ENCODE results near the gene EIPR1.

GRCh38 chr2:3379339-3379646 lies 1.7 kb upstream of the EIPR1 start:
- TF ChIP-seq, protein P1, sequence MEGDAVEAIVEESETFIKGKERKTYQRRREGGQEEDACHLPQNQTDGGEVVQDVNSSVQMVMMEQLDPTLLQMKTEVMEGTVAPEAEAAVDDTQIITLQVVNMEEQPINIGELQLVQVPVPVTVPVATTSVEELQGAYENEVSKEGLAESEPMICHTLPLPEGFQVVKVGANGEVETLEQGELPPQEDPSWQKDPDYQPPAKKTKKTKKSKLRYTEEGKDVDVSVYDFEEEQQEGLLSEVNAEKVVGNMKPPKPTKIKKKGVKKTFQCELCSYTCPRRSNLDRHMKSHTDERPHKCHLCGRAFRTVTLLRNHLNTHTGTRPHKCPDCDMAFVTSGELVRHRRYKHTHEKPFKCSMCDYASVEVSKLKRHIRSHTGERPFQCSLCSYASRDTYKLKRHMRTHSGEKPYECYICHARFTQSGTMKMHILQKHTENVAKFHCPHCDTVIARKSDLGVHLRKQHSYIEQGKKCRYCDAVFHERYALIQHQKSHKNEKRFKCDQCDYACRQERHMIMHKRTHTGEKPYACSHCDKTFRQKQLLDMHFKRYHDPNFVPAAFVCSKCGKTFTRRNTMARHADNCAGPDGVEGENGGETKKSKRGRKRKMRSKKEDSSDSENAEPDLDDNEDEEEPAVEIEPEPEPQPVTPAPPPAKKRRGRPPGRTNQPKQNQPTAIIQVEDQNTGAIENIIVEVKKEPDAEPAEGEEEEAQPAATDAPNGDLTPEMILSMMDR (IDR thresholded peaks at IDR 0.05): no peak
- no peak for TF ChIP-seq POLR2A (IDR thresholded peaks at IDR 0.05)

All from ovary (tissue), 3 donors.